Superior temporal gyrus (tissue), 1 donor: ENCODE measurements around the gene CAB39L.

Source experiments
- DNase-seq: peaks from one replicate; pipeline ENCODE4 v3.0.0-alpha.2; 2016; ENCODE audit errors: extremely low spot score

CAB39L gene

DNA sequence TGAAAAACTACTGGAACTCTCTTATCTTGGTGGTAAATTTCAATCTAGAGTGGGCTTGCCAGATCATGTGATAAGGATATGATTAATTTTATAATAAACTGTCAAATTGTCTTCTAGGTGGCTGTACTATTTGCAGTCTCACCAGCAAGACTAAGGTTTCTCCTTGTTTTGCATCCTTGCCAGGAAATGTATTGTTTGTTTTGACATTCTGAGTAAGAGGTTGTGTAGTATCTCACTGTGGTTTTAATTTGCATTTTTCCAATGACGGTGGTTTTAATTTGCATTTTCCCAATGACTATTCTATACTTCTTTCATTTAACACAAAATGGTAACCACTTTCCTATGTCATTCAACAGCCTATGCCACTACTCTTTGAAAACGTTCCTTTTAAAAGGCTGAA, 2.0 kb downstream of the CAB39L start:
- no peak for DNase-seq

DNA sequence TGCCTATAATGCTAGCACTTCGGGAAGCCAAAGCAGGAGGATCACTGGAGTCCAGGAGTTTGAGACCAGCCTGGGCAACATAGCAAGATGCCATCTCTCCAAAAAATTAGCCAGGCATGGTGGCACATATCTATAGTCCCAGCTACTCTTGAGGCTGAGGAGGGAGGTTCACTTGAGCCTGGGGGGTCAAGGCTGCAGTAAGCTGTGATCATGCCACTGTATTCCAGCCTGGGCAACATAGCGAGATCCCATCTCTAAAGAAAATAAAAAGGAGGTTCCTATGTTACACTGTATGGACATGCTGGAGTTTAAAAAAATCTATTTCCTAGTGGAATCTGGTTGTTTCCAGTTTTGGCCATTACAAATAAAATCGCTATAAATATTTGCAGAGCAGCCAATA, 2.6 kb downstream of the CAB39L start:
- DNase-seq = no peak

DNA sequence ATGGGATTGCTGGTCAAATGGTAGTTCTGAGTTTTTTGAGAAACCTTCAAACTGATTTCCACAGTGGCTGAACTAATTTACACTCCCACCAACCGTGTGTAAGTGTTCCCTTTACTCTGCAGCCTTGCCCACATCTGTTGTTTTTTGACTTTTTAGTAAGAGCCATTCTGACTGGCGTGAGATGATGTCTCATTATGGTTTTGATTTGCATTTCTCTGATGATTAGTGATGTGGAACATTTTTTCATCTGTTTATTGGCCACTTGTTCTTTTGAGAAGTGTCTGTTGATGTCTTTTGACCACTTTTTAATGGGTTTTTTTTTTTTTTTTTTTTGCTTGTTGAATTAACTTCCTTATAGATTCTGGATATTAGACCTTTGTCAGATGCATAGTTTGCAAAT, 4.3 kb downstream of the CAB39L start:
- DNase-seq = no peak

DNA sequence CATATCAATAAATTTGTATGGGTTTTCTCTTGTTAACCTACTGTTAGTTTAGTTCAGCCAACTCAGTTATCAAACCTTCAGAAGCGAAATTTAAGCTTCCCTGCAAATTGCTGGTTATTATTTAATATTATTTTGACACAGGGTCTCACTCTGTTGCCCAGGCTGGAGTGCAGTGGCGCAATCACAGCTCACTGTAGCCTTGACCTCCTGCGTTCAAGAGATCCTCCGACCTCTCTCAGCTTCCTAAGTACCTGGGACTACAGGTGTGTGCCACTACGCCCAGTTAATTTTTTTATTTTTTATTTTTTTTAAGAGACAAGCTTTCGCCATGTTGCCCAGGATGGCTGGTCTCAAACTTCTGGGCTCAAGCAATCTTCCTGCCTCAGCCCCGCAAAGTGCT, 6.2 kb downstream of the CAB39L start:
- no peak for DNase-seq

DNA sequence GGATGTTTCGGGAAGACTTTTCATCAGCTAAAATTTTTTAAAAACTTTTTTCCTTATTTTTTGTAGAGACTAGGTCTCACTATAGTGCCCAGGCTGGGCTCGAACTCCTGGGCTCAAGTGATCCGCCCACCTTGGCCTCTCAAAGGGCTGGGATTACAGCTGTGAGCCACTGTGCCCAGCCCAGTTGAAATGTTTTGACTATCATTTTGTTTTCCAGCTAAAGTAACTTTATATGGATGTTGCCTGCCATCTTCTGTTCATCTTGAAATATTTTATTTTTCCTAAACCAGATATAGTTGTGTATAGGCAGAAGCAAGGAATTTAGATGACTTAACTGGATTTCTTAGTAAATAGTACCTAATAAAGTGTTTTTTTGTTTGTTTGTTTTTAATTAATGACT, 7.0 kb downstream of the CAB39L start:
- DNase-seq = peak; percentile 72

DNA sequence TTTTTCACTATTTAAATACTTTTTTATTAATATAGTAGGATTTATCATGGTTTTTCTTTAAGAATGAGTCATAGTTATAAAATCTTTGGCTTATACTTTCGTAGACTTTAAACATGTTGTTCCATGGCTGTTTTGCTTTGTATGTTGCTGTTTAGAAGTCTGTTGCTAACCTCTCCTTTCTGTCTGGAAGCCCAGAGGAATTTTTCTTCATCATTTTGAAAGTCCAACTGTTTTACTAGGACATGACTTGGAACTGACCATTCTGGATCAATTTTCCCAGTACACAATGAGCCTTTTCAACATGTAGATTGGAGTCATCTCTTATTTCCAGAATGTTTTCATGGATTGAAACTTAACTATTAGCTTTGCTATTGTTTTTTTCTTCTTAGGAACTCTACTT, 7.9 kb downstream of the CAB39L start:
- DNase-seq = no peak

DNA sequence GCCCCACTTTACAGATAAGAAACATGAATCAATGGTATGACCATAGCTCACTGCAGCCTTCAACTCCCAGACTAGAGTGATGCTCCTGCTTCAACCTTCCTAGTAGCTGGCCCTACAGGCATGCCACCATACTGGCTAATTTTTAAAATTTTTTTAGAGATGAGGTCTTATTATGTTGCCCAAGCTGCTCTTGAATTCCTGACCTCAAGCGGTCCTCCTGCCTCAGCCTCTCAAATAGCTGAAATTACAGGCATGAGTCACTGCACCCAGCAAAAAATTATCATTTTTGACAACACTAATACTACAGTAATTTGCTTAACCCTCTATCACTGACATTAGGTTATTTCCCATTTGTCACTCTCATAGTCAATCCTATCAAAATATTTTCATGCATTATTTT, 14.7 kb downstream of the CAB39L start:
- DNase-seq = no peak

DNA sequence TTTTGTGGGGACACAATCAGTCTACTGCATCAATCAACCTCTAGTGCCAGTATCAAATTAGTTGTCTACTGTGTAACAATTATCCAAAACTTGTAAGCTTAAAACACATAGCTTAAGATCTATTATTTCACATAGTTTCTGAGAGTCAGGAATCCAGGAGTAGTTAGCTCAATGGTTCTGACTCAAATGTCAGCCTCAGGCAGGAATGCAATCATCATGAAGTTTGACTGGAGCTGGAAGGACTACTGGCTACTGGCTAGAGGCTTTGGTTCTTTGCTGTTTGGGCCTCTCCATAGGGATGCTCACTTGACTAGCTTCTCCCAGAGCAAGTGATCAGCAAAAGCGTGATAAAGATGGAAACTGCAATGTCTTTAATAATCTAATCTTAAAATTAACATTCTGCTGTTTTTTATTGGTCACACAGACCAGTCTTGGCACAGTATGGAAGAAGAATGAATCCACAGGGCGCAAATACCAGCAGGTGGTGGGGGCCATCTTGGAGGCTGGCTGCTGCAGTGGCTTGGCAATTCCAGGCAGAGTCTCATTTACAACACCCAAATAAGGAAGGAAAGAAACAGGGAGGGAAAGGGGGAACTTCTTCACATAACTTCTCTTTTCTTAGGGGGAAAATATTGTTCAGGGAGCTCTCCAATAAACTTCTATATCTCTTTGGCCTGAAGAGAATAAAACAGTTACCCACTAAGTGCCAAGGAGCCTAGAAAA, 15.7 kb downstream of the CAB39L start:
- DNase-seq = no peak

DNA sequence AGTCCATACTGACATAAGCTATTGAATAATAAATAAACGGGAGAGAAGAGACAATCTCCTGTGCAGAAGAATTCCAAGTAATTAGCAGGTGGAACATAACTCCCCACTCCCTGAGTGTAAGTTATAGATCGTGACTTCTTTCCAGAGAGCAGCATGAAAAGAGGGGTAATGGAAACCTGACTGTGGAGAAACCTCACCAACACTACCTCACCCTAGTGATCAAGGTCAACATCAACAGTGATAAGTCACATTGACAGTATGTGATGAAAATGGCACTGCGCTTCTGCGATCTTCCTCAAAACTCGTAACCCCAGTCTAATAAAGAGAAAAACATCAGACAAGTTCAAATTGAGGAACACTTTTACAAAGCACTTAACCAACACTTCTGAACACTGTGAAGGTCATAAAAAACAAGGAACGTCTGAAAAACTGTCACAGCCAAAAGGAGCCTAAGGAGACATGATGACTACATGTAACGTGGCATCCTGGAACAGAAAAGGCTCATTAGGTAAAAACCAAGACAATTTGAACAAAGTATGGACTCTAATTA, 19.8 kb downstream of the CAB39L start:
- no peak for DNase-seq

DNA sequence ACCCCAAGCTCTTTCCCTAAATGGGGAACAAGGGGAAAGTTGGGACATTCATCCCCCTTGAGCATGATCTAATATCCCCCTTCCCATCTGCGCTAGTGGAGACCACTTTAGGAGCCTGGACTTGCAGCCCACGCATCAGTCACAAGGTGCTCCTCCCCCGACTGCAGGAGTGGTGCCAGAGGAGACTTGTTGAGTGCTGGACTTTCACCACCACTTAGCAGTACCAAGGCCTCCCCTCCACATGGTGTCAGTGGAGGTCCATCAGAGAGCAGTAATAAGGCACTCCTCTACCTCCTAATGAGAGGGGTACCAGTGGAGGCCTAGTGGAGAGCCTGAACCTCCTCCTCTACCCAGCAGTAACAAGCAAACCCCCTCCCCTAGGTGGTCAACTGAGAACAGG, 22.5 kb downstream of the CAB39L start:
- no peak for DNase-seq

DNA sequence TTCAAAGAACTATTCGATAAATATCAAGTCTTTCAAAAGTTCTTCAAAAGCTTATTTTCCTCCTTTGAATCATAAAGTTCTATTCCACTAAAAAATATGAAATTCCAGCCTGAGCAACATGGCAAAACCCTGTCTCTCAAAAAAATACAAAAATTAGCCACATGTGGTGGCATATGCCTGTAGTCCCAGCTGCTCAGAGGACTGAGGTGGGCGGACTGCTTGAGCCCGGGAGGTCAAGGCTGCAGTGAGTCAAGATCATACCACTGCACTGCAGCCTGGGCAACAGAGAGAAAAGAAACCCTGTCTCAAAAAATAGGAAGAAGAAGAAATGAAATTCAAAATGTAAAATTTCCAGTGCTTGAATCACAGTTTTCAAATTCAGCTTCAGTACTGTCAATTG, 24.6 kb downstream of the CAB39L start:
- no peak for DNase-seq

DNA sequence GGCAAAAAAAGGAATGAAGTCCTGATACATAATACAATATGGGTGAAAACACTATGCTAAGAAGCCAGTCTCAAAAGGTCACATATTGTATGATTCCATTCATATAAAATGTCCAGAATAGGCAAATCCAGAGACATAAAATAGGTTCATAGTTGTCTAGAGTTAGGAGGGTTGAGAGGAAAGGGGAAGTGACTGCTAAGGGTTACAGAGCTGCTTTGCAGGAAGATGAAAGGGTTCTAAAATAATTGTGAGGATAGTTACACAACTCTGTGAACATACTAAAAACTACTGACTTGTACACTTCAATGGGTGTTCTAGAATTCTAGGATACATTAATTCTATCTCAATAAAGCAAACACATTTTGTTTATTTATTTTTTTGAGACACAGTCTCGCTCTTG, 25.7 kb downstream of the CAB39L start:
- no peak for DNase-seq

DNA sequence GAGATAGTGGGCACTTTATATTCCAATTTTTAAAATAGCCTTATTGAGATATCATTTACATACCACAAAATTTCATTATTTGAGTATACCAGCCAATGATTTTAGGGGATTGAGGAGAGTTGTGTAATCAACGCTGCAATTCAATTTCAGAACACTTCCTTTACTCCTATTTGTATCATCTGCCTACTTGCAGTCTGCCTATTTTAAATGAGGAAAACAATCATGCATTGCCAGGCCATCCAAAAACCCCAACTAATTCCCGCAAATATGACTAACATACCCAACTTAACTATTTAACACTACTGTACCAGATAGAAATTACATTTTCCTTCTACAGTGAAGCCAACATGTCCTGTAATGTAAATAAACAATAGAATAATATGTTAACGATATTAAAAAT, 26.7 kb downstream of the CAB39L start:
- no peak for DNase-seq

DNA sequence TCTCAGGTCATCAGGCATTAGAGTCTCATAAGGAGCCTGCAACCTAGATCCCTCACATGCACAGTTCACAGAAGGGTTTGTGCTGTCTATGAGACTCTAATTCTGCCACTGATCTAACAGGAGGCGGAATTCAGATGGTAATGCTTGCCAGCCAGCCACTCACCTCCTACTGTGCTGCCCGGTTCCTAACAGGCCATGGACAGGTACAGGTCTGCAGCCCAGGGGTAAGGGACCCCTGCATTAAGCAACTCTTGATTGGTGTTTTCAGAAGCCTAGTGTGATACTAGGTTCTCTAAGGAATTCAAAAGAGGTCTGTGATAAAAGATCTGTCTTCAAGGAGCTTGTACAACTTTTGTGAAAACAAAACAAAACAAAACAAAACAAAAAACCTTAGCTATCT, 31.1 kb downstream of the CAB39L start:
- no peak for DNase-seq

DNA sequence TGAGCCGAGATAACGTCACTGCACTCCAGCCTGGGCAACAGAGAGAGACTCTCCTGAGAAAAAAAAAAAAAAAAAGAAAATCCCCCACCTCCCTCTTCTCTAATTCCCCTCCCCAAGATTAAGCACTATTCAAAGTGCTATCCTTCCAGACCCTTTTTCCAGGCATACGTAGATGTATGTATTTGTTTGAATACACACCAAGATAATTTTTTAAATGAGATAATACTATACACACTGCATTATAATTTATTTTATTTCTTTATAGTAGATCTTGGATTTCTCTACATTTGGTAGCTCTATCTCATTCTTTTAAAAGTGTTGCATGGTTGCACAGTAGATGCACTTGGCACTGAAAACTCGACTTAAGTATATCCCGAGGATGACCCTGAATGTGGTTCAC, 32.5 kb downstream of the CAB39L start:
- no peak for DNase-seq

DNA sequence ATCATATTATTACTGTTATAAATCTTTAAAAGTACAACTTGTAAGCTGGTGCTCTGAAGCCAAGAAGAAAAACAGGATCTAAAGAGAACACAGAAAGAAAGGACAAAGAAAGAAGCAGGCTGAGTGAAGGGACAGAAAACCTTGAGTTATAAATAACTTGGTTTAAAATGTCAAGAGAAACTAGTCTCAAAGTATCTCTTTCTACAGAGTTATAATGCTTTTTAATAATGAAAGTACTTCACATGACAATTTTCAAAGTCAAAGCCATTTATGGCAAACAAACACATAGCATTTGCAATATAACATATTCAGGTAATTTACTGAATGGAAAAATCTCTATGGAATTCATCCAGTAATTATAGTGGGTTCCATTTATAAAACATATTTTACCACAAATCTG, 33.4 kb downstream of the CAB39L start:
- no peak for DNase-seq

DNA sequence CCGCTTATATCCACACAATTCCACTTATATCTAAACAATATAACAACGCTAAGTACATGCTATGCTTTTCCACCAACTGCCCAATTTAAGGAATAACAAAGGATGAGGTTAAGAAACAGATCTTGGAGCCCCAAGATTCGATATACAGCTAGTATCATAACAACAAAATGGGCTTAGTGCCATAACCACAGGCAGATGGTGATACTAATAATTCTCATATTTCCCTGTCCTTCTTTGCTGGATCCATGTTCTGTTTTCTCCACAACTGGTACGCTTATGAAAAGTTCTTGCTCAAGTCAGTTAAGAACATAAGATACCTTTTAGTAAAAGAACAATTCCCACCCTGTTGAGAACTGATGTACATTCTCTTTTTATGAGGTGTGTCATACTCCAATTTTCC, 33.9 kb downstream of the CAB39L start:
- no peak for DNase-seq

DNA sequence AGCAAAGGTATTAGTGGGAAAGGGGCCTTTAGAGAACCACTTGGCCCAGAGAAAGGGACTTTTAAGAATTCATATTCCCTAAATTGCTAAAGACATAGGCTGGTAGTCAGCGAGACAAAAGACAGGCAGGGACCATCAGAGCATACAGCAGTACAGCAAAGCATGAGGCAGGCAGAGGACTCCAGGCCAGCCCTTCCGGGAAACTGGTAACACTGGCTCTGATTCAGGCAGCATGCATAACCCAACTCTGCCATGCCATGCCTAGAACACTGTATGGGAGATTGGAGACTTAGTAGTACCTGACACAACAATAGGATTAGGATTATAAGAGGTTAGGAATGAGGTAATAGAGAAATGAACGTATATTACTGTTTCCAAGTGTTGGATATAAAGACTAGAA, 34.9 kb downstream of the CAB39L start:
- no peak for DNase-seq

DNA sequence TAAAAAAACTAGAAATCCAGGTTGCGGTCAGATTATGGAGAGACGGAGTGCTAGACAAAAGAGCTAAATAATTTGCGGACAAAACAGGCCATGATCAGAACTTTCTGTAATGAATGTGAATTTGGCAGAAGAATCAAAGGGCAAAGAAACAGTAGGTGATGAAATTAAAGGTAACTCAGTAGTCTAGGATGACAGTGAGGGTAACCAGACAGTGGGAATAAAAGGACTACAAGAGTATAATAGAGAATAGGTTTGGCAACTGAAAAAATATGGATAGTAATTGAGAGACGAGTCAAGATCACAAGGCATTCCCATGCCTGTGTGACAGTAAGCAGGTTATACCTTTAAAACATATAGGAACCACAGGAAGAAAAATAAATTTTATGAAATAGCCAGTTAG, 35.9 kb downstream of the CAB39L start:
- DNase-seq = no peak

DNA sequence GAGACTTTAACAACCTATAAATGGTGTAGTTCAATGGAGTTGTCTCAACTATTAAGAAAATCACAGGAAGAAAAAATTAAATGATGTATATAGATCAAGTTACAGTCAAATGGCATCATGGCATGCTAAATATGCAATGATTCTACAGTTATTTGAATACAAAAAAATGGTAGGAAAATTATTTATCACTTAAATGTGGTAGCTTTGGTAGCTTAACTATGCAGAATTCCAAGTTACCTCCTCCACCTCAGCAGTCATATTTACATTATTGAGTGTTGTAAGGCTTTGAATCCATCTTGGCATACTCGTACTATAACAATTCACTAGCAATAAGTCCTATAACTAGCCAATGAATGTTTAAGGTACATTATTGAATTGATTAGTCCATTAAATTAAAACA, 36.8 kb downstream of the CAB39L start:
- DNase-seq = no peak

DNA sequence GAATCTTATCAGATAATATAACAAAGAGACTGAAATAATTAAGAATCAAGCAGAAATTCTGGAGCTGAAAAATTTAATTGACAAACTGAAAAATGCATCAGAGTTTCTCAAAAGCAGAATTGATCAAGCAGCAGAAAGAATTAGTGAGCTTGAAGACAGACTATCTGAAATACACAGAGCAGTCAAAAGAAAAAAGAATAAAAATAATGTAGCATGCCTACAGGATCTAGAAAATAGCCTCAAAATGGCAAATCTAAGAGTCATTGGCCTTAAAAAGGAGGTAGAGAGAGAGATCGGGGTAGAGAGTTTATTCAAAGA, 39.2 kb downstream of the CAB39L start:
- no peak for DNase-seq

DNA sequence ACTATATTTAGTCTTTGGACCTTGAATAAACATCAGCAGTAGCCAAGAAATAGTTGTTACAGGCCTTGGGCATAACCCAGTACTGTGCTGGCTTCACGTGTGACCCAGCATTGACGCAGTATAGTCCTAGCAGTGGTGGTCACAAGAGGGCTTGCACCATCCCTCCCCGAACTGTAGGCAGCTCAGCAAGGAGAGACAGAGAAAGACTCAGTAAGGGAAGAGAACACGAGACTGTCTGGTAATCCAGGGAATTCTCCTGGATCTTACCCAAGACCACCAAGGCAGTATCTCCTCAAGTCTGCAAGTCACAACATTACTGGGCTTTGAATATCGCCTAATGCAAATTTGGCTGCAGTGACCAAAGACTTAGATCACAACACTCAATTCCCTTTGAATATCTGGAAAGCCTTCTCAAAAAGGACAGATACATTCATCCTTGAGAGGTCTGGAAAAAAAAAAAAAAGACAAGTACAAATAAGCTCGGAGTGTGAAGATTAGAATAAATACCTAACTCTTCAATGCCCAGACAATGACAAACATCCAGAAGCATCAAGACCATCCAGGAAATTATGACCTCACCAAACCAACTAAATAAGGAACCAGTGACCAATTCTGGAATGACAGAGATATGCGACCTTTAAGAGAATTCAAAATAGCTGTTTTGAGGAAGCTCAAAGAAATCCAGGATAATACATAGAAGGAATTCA, 39.7 kb downstream of the CAB39L start:
- DNase-seq = no peak

DNA sequence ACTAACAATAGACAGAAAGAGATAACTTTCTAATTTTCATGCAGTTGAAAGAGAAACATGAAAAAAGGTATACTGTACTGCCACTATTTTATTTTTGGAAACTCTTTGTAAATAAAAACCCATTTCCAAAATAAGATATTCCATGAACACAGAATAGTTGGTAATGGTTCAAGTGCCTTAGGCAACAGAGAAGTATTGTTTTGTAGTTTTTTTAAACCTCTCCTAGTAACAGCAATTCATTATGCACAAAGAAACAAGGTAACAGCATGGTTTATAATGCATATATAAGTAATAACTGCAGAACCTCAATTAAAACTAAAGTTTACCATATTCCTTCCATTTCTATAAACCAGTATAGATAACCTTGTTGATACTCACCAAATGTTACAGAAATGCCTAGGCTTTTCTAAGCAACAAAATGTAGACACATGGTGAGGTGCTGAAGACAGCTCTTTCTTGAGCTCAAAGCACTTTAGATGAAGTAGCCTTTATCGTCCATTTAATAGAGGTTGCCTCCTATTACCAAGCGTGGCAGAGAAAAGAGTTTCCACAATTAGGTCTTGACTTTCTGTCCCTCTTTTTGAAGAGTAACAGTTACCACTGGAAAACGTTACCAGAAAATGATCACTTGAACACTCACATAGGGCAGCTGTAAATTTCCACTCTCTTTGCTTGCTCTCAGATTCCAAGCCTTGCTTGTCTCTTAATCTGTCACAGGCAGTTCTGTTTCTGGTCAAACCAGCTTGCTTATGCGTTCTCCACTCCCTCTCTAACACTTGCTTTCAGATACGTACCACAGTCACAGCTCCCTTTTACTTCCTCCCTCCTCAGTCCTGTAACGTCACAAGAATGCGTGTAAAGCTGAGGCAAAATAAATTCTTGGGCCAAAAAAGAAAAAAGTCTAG, 42.9 kb downstream of the CAB39L start:
- DNase-seq = peak; percentile 85
